Stromal cell of bone marrow (primary cell): Measurements from ENCODE around the gene NAT16.
A peak's percentile ranks its signal among the peaks of the same experiment; 100 is the strongest.
"Not testable (repeated sequence)": the region's sequence is repeated elsewhere in the genome, so short reads cannot be mapped to it uniquely, and the experiment has no call there.

ENCODE experiments used
- DNase-seq: peaks from one replicate; pipeline ENCODE4 v3.0.0-alpha.2; 2012; ENCODE audit warnings: low read depth

Gene NAT16

GRCh38 chr7:101180130-101180755 lies at the start of gene NAT16:
Gene NAT16 (minus strand): TSS chr7:101180293. CDS start chr7:101174807, 5,486 bp downstream.
- no peak for DNase-seq

DNA sequence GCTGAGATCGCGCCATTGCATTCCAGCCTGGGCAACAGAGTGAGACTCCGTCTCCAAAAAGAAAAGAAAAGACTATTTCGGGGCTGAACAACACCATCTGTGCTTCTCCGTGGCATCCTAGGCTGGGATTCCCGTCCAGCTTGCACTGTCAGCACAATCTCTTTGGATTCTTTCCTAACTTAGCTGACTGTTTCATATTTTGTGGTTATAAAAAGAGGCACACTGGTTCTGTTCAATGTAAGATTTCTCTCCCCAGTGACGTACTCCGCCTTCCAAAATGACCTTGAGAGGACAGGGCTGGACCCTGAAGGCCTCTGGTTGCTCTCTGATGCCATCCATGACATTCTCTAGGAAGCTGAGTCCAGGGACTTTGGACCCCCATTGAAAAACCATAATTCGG lies 46.6 kb upstream of the NAT16 start:
- DNase-seq: no peak

DNA sequence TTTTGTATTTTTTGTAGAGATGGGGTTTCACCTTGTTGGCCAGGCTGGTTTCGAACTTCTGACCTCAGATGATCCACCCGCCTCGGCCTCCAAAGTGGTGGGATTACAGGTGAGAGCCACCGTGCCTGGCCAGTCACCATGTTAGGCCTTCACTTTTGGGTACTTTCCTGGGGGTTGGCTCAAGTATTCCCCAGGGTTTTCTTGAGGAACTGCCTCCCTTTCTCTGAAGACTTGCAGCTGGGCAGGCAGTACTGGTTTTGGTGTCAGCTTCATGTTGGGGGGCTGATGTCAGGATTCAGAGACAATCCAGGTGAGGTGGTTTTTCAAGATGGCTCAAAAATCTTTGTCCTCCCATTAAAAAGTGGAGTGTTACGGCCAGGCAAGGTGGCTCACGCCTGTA lies 45.6 kb upstream of the NAT16 start:
- no peak for DNase-seq

DNA sequence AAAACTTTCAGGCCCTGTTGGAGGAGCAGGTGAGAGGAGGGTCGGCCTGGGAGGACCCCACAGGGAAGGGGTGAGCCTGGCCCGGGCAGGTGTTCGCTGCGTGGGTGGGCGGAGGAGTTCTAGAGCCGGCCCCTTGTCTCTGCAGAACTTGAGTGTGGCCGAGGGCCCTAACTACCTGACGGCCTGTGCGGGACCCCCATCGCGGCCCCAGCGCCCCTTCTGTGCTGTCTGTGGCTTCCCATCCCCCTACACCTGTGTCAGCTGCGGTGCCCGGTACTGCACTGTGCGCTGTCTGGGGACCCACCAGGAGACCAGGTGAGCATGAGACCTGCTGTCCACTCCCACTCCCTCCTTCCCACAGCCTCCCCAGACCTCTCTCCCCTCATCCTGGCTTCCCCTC lies 43.4 kb upstream of the NAT16 start:
- DNase-seq: no peak

DNA sequence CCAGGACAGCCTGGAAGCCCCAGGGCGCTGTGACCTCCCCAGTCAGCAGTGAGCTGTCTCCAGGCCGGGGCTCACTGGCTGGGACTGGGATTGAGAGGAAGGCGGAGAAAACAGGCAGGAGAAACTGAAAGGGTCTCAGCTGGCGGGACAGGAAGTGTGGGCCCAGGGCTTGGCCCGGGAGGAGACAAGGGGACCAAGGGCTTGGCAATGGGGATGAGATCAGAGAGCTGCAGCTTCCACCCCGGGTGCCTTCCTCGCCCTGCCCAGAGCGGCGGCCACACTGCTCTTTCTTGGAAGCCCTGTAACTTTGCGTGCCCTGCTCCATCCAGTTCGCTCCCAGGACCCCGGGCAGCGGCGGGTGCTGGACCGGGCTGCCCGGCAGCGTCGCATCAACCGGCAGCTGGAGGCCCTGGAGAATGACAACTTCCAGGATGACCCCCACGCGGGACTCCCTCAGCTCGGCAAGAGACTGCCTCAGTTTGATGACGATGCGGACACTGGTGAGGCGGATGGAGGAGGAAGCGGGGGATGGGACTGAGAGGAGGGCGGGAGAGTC lies 42.3 kb upstream of the NAT16 start:
- no peak for DNase-seq

GRCh38 chr7:101220295-101220694 lies 40.2 kb upstream of the NAT16 start:
- no peak for DNase-seq

- DNase-seq: no peak
Observed at GRCh38 chr7:101218236-101219125, 38.4 kb upstream of the NAT16 start.

DNA sequence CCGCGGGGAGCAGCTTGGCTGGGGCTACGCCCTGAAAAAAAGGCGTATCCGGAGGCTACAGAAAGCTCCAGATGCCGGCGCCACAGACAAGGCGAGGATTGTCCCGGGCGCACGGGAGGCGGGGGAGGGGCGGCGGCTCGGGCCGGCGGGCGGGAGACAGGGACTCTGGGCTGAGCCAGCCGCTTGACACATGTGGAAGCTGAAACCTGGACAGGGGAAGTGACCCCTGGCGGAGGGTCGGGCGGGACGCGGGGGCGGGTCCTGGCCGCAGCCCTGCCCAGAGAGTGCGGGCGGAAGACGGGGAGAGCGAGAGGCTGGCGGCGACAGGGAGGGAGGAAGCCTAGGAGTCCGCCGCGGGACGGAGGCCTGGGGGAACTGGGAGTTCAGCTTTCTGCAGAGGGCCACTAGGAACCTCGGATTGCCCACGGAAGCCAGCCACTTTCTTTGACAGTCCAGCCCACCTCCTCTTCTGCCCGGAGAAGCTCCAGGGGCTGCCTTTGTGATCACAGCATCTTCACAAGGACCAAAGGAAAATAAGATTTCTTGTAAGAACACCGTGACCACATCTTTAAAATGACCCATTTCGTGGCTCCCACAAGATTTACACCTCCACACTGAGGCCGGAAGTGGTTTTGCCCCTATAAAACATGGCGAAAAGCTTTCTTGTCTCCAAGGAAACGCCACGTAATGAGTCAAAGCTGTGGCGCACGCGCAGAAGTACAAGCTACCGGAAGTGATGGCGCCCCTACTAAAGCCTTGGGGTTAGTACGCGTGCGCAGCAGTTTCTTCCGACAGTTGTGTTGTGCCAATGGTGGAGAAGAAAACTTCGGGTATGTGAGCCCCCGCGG lies 37.5 kb upstream of the NAT16 start, which contains the start of the genes PLOD3 and ZNHIT1:
PLOD3 (minus strand) TSS at position 194 of the 848 bp plus-strand sequence. CDS start 307 bp downstream, outside the sequence.
ZNHIT1 (plus strand) TSS at position 778 of the 848 bp plus-strand sequence; CDS start at position 809, 31 bp downstream.
- DNase-seq: peak; percentile 97

GRCh38 chr7:101216860-101217387 lies 36.8 kb upstream of the NAT16 start:
- no peak for DNase-seq

GRCh38 chr7:101216001-101216859 lies 36.1 kb upstream of the NAT16 start:
- no peak for DNase-seq

DNA sequence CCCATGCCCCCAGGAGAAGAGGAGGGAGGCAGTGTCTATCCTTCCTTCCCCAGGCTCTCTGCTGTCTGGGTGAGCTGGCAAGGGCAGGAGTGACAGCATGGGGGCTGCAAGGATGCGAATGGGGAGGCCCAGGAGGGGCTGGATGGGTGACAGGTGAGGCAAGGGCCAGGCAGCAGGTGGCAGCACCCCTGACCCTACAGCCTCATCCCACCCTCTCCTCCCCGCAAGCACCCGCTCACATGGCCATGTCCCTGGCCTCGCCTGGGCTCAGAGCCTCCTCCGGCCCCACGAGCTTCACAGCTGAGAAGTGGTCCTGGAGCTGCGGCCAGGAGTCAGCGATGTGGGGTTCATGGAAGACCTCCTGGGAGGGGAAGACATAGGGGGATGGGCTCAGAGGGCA lies 31.9 kb upstream of the NAT16 start:
- DNase-seq: no peak

DNA sequence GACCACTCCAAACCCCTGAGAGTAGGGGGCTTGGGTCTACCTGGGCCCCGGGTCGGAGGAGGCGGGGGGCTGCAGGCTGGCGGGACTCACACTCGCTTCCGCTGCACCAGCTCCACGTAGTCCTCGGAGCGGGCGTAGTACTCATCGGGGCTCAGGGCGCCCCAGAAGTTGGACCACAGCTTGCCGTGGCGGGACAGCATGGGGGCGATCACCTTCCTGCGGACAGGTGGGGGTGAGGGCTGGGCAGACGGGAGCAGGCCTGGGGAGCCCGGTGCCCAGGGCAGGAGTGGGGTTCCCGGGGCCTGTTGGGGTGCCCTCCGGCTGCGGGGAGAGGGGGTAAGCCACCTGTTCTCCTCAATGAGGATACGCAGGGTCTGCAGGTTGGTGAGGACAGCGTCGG lies 31.4 kb upstream of the NAT16 start:
- no peak for DNase-seq

- no peak for DNase-seq
Observed at GRCh38 chr7:101210143-101210542, 30.1 kb upstream of the NAT16 start.

GRCh38 chr7:101208794-101209193 lies 28.7 kb upstream of the NAT16 start:
- no peak for DNase-seq

DNA sequence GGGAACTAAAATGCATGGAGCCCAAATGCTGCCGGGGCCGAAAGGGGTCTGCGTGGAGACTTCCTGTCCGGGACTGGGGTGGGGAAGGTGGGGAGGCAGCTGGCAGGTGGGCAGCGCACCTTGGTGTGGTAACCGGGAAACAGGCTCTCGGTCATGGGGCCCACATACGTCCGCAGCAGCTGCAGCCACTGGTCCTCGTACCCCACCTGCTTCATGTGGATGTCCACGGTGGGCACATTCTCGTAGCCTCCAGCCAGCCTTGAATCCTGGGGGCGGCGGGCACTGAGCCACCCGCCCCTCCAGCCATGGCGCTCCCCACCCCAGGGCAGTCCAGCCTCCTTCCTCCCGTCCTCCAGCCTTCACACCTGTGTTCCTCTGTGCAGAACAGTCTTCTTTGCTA lies 27.4 kb upstream of the NAT16 start:
- DNase-seq: no peak

- no peak for DNase-seq
Observed at GRCh38 chr7:101206665-101207042, 26.6 kb upstream of the NAT16 start.

DNA sequence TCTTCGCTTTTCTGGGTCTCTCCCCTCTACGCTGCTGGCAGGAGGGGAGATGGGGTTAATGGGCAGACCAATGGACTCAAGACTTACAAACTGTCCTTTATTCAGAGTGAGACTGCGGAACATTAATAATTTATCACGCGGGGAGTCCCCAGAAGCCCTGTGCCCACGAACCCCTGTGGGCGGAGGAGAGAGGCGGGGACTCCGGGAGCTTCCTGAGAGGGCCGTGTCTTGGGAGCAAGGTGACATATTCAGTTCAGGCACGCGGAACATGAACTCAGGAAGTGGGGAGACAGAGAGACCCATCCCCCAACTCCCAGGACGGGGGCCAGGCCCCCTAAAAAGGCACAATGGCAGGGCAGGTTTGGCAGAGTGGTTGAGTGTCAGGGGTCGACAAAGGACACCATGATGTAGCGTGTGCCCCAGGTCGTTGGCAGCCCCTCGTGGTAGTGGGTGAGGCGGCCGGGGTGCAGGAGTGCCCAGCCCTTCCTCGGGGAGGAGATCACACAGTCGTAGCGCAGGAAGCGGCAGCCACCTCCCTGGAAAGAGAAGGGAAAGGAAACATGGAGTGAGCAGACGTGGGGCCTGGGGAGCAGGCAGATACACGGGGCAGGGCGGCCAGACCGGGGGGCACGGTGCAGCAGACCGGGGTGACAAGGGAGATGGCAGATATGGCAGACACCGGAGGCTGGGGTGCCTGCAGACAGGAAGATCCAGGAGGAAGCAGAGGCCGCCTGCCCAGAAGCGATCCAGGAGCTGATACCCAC lies 26.0 kb upstream of the NAT16 start:
- DNase-seq: no peak

DNA sequence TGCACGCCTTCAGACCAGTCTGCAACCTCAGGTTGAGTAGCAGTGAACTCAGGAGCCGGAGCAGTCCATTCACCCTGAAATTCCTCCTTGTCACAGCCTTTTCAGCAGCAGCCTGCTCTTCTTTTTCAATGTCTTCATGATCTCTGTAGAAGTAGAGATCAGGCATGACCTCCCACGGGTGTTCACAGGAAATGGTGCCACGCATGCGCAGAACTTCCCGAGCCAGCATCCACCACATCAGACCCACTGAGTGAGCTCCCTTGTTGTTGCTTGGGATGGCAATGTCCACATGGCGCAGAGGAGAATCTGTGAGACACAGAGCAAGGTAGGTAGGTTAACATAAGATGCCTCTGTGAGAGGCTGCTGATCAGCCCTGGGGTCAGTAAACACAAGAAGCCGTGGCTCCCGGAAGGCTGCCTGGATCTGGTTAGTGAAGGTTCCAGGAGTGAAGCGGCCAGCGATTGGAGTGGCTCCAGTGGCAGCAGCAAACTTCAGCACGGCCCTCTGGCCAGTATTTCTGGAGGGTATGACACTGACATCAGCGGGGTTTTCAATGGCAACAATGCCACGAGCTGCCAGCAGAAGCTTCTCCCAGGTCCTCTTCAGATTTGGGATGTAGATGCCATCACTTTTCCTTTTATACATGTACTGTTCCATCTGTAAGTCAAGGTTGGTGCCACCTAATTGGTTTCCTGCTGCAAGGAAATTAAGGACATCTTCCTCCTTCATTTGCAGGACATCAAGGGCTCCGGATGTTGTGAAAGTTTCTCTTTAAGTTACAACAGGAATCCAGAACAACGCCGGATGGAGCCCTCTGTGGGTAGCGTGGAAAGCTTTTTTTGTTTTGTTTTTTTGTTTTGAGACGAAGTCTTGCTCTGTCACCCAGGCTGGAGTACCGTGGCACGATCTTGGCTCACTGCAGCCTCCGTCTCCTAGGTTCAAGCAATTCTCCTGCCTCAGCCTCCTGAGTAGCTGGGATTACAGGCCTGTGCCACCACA lies 23.9 kb upstream of the NAT16 start:
- not testable (repeated sequence) for DNase-seq

GRCh38 chr7:101202603-101202918 lies 22.5 kb upstream of the NAT16 start:
- DNase-seq: no peak
